ENCODE results near the gene CIZ1.

CIZ1 gene

GRCh38 chr9:128153947-128154695, 37.3 kb downstream of the CIZ1 start:
- no peaks in the 10 kb centered on the region for H3K36me3 ChIP-seq (ENCODE audit: insufficient read depth, insufficient read length, low read length)
- H3K4me1 ChIP-seq (ENCODE audit: insufficient read depth, insufficient read length): peaks cover 29% of the 10 kb centered on the region
- no peaks in the 10 kb centered on the region for H3K9me3 ChIP-seq (ENCODE audit: insufficient read depth, low read length)
- no peak overlapping the region for H3K4me3 ChIP-seq (ENCODE audit: insufficient read length, low read depth)
- DNase-seq (ENCODE audit: low read depth, low spot score): no peak
- peak overlapping the region; percentile 50 for H3K9ac ChIP-seq (ENCODE audit: insufficient read length, low read depth)
- no peaks in the 10 kb centered on the region for H3K27me3 ChIP-seq (ENCODE audit: insufficient read depth, insufficient read length)
- no peak for TF ChIP-seq YY1 (IDR thresholded peaks at IDR 0.05; ENCODE audit: insufficient read depth, insufficient read length)
- no peak for TF ChIP-seq ZNF274 (IDR thresholded peaks at IDR 0.05; ENCODE audit: low read depth, low read length)

DNA sequence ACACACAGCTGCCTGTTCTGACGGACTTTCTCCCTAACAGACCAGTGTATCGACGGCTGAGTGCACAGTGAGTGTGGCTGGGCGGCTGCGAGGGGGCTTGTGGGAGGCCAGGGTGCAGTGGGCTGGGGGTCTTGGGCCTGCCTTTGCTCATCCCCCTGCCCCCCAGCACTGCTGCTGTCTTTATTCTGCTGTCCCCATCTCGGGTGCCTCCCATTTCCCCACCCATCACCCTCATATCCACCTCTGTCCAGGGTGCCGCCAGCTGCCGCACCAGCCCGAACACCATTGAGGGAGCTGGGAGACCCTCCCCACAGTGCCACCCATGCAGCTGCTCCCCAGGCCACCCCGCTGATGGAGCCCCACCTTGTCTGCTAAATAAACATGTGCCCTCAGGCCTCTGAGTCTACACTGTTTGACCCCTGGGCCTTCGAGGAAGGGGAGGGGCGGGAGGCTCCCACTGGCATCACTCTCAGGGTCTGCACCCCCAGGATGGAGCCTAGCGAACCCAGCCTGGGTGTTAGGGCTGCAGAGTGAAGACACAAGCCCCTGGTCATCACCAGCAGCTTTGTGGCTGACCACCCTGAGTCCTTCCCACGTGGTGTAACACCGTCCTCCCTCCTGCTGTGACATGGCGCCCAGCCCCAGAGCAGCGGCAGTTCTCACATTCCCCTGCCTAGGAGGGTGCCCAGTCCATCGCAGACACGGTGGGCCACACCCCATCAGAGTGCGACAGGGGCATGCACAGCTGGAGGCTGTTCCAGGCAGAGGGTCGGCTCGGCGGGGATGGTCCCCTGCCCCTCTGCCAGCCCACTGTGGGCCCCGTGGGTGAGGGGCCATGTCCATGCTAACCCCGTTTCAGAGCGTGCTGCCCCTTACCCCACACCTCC, 38.1 kb downstream of the CIZ1 start:
- Histone ChIP-seq H3K4me1 (ENCODE audit: insufficient read depth, insufficient read length) (peaks cover 30% of the 10 kb centered on the region), H3K4me3 (ENCODE audit: insufficient read length, low read depth) (no peak overlapping the region), H3K9me3 (ENCODE audit: insufficient read depth, low read length) (no peaks in the 10 kb centered on the region), H3K9ac (ENCODE audit: insufficient read length, low read depth) (peak overlapping the region; percentile 26), H3K36me3 (ENCODE audit: insufficient read depth, insufficient read length, low read length) (no peaks in the 10 kb centered on the region), H3K27me3 (ENCODE audit: insufficient read depth, insufficient read length) (no peaks in the 10 kb centered on the region)
- DNase-seq (ENCODE audit: low read depth, low spot score): no peak
- TF ChIP-seq YY1 (IDR thresholded peaks at IDR 0.05; ENCODE audit: insufficient read depth, insufficient read length): no peak
- TF ChIP-seq ZNF274 (IDR thresholded peaks at IDR 0.05; ENCODE audit: low read depth, low read length): no peak

GRCh38 chr9:128152133-128153059, 39.0 kb downstream of the CIZ1 start:
- DNase-seq (ENCODE audit: low read depth, low spot score): no peak
- no peak for TF ChIP-seq ZNF274 (IDR thresholded peaks at IDR 0.05; ENCODE audit: low read depth, low read length)
- no peak for TF ChIP-seq YY1 (IDR thresholded peaks at IDR 0.05; ENCODE audit: insufficient read depth, insufficient read length)
- no peak for TF ChIP-seq SUZ12 (IDR thresholded peaks at IDR 0.05; ENCODE audit: extremely low read depth, insufficient read depth, insufficient read length)
- Histone ChIP-seq H3K36me3 (ENCODE audit: insufficient read depth, insufficient read length, low read length) (no peaks in the 10 kb centered on the region), H3K4me1 (ENCODE audit: insufficient read depth, insufficient read length) (peaks cover 33% of the 10 kb centered on the region), H3K27me3 (ENCODE audit: insufficient read depth, insufficient read length) (no peaks in the 10 kb centered on the region), H3K9me3 (ENCODE audit: insufficient read depth, low read length) (no peaks in the 10 kb centered on the region), H3K4me3 (ENCODE audit: insufficient read length, low read depth) (no peak overlapping the region), H3K9ac (ENCODE audit: insufficient read length, low read depth) (peak overlapping the region; percentile 50)

DNA sequence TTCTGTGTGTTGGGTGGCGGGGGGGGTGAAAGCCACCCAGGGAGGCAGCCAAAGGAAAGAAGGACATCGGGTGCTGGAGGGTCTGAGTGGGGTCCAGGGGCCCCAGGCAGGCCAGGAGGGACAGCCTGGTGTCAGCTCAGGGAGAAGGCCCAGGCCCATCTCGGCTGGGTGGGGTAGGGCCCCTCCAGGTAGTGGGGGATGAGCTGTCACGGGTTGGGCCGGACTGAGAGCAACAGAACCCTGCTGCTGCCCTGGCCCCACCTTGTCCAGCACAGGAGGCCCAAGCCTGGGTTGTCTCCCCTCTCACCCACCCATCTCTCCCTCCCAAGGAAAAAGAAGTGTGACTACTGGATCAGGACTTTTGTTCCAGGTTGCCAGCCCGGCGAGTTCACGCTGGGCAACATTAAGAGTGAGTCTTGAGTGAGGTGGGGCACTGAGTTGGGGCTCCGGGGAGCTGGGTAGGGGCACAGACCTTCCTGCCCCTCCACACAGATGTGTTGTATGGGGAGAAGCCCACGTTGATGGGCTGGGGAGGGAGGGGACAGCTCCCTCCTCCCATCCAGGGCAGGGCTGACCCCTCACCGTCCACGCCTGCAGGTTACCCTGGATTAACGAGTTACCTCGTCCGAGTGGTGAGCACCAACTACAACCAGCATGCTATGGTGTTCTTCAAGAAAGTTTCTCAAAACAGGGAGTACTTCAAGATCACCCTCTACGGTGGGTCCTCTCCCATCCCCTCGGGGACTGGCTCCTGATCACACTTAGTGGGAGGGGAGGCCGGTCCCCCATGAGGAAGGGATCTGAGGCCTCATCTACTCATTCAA, 39.9 kb downstream of the CIZ1 start:
- TF ChIP-seq YY1 (IDR thresholded peaks at IDR 0.05; ENCODE audit: insufficient read depth, insufficient read length) (no peak), ZNF274 (IDR thresholded peaks at IDR 0.05; ENCODE audit: low read depth, low read length) (no peak), SUZ12 (IDR thresholded peaks at IDR 0.05; ENCODE audit: extremely low read depth, insufficient read depth, insufficient read length) (no peak)
- H3K36me3 ChIP-seq (ENCODE audit: insufficient read depth, insufficient read length, low read length): no peaks in the 10 kb centered on the region
- peaks cover under 1% of the 10 kb centered on the region for H3K27me3 ChIP-seq (ENCODE audit: insufficient read depth, insufficient read length)
- H3K9ac ChIP-seq (ENCODE audit: insufficient read length, low read depth): no peak overlapping the region
- no peaks in the 10 kb centered on the region for H3K9me3 ChIP-seq (ENCODE audit: insufficient read depth, low read length)
- peaks cover 31% of the 10 kb centered on the region for H3K4me1 ChIP-seq (ENCODE audit: insufficient read depth, insufficient read length)
- DNase-seq (ENCODE audit: low read depth, low spot score): no peak
- no peak overlapping the region for H3K4me3 ChIP-seq (ENCODE audit: insufficient read length, low read depth)

DNA sequence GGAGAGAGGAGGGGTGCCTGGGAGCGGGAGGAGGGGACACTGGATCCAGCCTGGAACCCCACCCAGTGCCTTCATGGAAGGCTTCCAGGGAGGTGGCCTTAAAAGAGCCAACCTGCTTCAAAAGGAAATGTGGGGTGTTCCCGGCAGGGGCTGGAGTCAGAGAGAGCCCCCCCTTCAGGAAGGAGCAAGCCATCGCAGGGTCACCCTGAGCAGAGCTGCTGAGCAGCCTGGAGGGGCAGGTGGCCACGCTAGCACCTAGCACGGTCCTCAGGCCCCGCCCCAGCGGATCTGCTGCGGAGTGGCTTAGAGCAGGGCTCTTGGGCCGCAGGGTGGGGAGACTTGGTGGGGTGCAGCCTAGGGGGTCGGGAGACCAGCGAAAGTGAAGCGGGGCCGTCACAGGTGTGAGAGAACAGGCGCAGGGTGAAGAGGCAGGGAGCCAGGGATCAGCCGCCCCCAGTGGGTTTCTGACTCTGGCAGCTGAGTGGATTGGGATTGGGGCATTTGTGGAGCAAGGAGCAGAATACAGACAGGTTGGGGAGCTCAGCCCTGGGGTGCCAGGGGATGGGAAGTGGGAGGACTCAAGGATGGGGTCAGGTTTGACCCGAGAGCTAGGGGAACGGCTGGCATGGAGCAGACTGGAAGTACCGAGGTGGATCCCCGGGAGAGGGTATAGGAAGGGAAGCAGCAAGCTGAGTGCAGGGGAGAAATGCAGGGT, 40.6 kb downstream of the CIZ1 start:
- TF ChIP-seq SUZ12 (IDR thresholded peaks at IDR 0.05; ENCODE audit: extremely low read depth, insufficient read depth, insufficient read length): no peak
- no peak for TF ChIP-seq ZNF274 (IDR thresholded peaks at IDR 0.05; ENCODE audit: low read depth, low read length)
- no peaks in the 10 kb centered on the region for H3K36me3 ChIP-seq (ENCODE audit: insufficient read depth, insufficient read length, low read length)
- DNase-seq (ENCODE audit: low read depth, low spot score): no peak
- H3K4me1 ChIP-seq (ENCODE audit: insufficient read depth, insufficient read length): peaks cover 28% of the 10 kb centered on the region
- no peak overlapping the region for H3K4me3 ChIP-seq (ENCODE audit: insufficient read length, low read depth)
- no peak overlapping the region for H3K9ac ChIP-seq (ENCODE audit: insufficient read length, low read depth)
- no peaks in the 10 kb centered on the region for H3K9me3 ChIP-seq (ENCODE audit: insufficient read depth, low read length)
- peaks cover 3% of the 10 kb centered on the region for H3K27me3 ChIP-seq (ENCODE audit: insufficient read depth, insufficient read length)
